ENCODE results near the gene STX18.

DNA sequence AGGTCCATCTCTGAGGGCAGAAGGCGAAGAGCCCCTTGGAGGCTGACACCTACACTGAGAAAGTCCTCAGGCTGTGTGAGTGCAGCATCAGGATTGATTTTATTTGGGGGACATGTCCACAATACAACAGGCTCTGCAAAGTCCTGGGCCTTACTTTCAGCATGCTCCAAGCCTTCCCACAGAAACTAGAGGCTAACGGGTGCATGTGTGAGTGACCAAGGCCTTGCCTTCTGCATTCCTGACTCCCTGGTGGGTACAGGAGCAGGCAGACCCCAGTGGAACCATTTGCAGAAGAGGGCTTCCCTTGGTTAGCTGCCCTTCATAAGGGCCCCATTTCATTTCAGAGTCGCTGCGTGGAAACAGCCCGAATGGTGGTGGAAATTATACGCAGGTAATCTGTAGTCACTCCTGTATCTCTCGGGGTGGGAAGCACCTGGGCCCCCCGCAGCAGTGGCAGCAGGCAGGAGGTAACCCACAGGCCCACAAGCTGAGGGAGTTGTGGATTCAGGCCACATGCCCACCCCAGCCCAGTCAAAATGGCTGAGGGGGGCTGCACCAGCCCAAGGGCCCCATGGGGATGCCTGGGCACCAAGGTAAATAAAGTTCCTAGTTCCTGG lies 117.2 kb downstream of the STX18 start:
- TF ChIP-seq POLR2A (IDR thresholded peaks at IDR 0.05) (no peak), POLR2AphosphoS5 (IDR thresholded peaks at IDR 0.05) (no peak)
